Measurements from ENCODE around the gene CD164L2. TPM values are rescaled to one million over a fixed set of nuclear protein-coding genes. Genes with fewer than 3 reads are reported as not detected.

CD164L2 gene
- total RNA-seq = not detected in 2 replicates

DNA sequence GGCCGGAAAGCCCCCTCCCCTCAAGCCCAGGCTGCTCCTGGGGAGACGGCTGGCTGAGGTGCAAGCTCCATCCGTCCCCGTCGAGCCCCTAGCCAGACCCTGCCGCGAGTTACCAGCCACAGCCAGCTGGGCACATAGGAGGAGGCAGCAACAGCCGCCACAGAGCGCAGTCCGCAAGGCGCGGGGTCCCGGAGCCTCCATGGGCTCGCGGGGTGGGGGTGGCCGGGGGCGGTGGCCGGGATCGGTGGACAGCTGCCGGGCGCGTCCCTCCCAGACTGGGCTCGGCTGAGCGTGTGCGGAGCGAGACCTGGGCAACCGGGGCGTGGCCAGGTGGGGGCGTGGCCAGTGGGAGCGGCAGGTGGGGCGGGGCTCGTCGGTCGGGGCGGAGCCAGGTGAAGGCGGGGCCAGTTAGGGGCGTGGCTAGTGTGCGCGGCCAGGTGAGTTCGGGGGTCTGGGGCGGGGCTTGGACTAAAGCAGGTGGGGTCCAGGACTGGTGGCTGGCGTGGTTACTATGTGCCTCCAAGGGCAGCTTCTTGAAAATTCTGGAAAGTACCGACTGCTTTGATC, at the start of gene CD164L2:
TSS of gene CD164L2 (minus strand) at position 295 of the 567 bp plus-strand sequence. CDS start at position 201, 94 bp downstream.

GRCh38 chr1:27392096-27392777, 9.1 kb upstream of the CD164L2 start, which contains the start of gene GPR3:
GPR3 (plus strand) TSS chr1:27392622; CDS start chr1:27393799, 1,177 bp downstream.

DNA sequence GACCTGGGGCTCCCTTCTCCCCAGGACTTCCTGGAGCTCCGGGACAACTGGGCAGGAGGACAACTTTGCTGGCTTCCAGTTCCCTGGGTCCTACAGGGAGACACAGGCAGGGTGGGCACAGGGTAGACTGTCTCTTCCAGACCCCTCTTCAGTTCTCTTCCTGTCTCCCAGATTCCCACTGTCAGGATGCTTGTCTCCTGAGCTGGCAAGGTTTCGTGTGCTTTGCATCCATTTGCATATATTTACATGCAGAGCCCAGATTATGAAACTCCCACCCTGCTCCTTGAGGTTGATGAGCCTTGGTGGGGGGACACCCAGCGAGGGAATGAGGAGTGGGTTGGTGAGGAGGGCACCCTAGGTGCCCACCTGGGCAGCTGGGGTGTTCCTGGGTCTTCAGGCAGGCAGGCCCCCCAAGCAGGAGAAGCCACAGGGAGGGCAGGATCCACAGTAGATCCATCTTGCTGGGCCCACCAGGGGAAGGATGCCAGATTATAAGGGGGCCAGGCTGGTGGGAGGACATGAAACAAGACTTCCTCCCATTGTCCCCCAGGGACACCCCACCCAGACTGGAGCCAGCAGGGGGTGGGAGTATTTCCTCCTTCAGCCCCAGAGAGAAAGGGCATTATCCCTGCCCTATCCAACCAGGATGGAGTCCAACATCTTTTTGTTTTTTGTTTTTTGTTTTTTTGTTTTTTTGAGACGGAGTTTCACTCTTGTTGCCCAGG, 8.6 kb downstream of the CD164L2 start, which contains the start of gene FCN3:
TSS of gene FCN3 (minus strand) at position 463 of the 725 bp plus-strand sequence. CDS start at position 457, 6 bp downstream.

DNA sequence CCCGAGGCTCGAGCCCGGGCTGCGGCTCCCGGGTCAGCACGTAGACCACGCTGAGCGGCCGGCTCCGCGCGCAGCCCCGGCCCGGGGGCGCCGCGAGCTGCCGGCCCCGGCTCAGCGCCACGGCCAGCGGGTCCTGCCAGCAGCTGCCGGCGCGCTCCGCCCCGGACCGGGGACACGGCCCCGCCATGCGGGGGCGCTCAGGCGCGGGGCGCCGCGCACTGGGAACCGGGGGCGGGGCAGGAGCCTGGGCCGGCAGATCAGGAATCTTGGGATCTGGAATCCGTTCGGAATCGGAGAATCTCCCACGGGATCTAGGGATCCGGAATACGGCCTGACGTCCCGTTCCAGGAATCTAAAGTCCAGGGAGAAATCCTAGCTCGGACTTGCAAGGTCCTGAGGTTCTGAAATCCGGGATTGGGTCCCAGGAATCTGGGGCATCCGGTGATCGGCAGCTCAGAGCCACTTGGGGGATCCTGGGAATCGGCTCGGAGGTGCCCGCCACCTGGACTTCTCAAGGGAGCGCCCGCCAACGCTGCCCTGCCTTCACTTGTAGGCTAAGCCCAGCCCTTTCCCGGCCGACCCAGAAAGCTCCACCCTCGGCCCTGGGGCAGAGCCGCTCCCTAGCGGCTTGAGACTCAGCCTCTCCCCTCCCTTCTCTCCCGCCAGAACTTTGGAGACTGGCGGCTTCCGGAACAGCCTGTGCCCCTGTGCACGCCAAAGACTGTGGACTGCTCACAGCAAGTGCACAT, 16.5 kb downstream of the CD164L2 start, which contains the start of gene MAP3K6:
TSS of gene MAP3K6 (minus strand) at position 551 of the 749 bp plus-strand sequence. CDS start at position 187, 364 bp downstream.

GRCh38 chr1:27341525-27342252, 41.4 kb downstream of the CD164L2 start, which contains the start of gene SYTL1:
SYTL1 (plus strand) TSS chr1:27342022; CDS start chr1:27345335, 3,313 bp downstream.

Other genes with a start within 250 kb of the CD164L2 start
- 10.0 and 32.9 TPM in 2 replicates for gene SLC9A1, start 228.2 kb downstream of the CD164L2 start, total RNA-seq
- gene WDTC1, start 148.7 kb downstream of the CD164L2 start, total RNA-seq = 17.2 and 39.8 TPM in 2 replicates
- gene TMEM222, start 61.2 kb downstream of the CD164L2 start, total RNA-seq = 14.4 and 29.8 TPM in 2 replicates
- gene SYTL1, start 41.3 kb downstream of the CD164L2 start, total RNA-seq = 0.16 TPM in 1 of 2 replicates, not detected in the other
- 7.4 and 7.9 TPM in 2 replicates for gene MAP3K6, start 16.4 kb downstream of the CD164L2 start, total RNA-seq
- 0.32 TPM in 1 of 2 replicates, not detected in the other for gene FCN3, start 8.5 kb downstream of the CD164L2 start, total RNA-seq
- gene GPR3, start 9.3 kb upstream of the CD164L2 start, total RNA-seq = 0.16 and 0.19 TPM in 2 replicates
- gene WASF2, start 106.8 kb upstream of the CD164L2 start, total RNA-seq = 31.6 and 103 TPM in 2 replicates
- 3.9 and 17.2 TPM in 2 replicates for gene AHDC1, start 220.8 kb upstream of the CD164L2 start, total RNA-seq